GM12873 (cell line): ENCODE data around the gene SPATA25.

Experiments used
- TF ChIP-seq, protein P1 (sequence below): IDR thresholded peaks from 2 replicates; pipeline ENCODE4 v1.5.1; 2012; ENCODE audit warnings: low read depth, mild to moderate bottlenecking, moderate library complexity, low read length, control low read depth; ENCODE audit not compliant: insufficient read depth; ENCODE audit errors: missing control alignments

SPATA25 gene

DNA sequence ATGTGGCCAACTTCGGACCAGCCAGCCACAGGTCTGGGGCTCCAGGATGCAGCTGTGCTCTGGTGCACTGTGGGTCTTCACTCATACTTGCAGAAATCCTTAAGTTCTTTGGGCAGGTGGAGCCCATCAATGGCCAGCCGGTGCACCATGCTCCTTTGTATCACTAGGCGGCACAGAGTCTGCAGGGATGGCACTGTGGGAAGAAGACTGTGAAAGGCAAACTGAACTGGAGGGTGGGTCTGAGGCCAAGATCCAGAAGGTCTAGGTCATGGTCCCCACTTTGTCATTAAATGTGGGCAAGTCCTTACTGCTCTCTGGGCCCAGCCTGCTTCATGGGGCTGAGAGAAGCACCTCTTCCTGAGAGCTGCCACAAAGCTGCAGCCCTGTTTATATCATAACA, 1.3 kb upstream of the SPATA25 start:
- TF ChIP-seq, protein P1, sequence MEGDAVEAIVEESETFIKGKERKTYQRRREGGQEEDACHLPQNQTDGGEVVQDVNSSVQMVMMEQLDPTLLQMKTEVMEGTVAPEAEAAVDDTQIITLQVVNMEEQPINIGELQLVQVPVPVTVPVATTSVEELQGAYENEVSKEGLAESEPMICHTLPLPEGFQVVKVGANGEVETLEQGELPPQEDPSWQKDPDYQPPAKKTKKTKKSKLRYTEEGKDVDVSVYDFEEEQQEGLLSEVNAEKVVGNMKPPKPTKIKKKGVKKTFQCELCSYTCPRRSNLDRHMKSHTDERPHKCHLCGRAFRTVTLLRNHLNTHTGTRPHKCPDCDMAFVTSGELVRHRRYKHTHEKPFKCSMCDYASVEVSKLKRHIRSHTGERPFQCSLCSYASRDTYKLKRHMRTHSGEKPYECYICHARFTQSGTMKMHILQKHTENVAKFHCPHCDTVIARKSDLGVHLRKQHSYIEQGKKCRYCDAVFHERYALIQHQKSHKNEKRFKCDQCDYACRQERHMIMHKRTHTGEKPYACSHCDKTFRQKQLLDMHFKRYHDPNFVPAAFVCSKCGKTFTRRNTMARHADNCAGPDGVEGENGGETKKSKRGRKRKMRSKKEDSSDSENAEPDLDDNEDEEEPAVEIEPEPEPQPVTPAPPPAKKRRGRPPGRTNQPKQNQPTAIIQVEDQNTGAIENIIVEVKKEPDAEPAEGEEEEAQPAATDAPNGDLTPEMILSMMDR = no peak

DNA sequence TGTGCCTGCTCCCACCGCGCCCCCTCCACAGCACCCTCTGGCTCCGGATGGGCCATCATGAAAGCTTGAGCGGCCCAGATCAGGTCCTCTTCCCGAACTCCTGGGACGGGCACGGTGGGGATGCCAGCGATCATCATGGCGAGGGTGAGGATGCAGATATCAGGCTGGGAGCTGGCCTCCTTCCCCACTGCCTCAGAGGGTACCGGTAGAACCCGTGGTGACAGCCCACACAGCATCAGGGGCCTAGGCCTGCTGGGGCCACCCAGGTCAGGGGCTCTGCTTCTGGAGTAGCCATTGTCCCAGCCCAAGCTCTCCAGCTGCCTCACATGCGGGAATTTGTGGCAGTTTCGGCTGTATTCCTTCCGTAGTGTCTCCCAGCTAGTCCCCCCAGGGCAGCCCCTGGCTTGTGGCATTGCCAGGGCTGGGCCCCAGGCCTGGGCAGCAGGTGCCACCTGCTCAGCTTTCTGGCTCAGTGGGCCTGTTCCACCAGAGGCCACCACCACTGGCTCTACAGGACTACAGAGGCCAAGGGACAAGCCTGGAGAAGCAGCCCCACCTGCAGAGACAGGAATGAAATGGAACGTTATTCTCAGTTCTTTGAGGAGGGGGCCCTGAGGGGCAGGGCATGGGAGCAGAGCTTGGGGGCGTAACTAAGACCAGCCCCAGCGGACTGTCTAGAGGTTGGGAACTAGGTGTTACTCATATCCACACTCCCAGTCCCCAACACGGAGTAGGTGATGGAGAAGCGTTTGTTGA, 654 bp downstream of the SPATA25 start:
- TF ChIP-seq, protein P1 = no peak

DNA sequence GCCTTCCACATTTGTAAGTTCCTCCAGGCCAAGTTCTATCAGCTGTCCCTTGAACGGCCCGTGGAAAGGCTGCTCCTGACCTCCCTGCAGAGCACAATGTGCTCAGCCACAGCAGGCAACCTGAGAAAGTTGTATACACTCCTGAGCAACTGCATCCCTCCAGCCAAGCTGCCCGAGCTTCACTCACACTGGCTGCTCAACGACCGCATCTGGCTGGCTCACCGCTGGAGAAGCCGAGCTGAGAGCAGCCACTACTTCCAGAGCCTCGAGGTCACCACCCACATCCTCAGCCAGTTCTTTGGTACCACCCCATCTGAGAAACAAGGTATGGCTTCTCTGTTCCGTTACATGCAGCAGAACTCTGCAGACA, 4.3 kb downstream of the SPATA25 start:
- TF ChIP-seq, protein P1 = no peak

- TF ChIP-seq, protein P1 = no peak
Measured at GRCh38 chr20:45882469-45883099, 4.8 kb downstream of the SPATA25 start.

DNA sequence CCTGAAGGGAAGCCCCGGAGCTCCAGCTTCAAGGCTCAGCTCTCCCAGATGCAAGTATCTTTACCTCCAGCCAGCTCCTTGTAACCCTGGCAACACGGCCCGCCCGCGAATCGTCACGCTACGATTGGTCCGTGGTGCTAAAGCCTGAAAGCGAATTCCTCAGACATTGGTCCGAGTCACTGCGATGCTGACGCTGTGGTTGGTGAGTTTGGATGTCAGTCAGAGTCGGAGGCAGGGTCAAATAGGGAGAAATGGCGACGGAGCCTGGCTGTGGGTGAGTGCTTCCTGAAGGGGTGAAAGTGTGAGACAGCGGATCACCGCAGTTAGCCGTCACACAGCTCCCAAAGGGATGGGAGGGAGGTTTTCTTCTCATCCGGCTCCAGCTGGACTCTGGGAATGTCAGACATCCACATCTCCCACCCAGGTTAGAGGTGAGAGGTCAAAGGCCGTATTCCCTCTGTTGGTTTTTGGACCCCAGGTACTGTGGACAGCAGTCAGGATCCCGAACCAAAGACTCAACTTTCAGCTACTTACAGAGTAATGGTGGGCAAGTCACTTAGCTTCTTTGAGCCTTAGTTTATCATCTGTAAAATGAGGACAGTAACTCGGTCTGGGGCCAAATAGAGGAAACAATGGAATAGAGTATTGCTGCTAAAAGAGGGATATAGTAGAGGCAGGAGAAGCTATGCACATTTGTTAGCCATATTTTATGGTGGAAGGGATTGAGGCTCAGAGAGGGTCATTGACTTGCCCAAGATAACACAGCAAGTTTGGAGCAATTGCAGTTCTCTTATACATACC, 6.2 kb downstream of the SPATA25 start, which contains the start of gene ZSWIM1:
Gene ZSWIM1 (plus strand): TSS at position 240 of the 801 bp plus-strand sequence. CDS start 1,366 bp downstream, outside the sequence.
- TF ChIP-seq, protein P1 = no peak

GRCh38 chr20:45878076-45878761, 9.2 kb downstream of the SPATA25 start:
- TF ChIP-seq, protein P1 = no peak

- TF ChIP-seq, protein P1 = no peak
Measured at GRCh38 chr20:45874576-45874975, 12.8 kb downstream of the SPATA25 start.
